Lung (tissue), 12 donors: ENCODE results near the gene ERBB3. TPM values are rescaled to one million over a fixed set of nuclear protein-coding genes. Genes with fewer than 3 reads are reported as not detected.

Experiments used
- ATAC-seq: fragments of 200-7000 bp; cut with Tn5 transposase; one replicate; pipeline ENCODE4 v1.9.1; 2020; ENCODE audit warnings: moderate number of reproducible peaks; ENCODE audit not compliant: insufficient read depth, low FRiP score
- DNase-seq, 3 donors: peaks; one replicate each; pipeline ENCODE4 v3.0.0-alpha.2; 2013 to 2017
- H3K27ac ChIP-seq, 2 donors: one replicate each; pipeline ENCODE4 v1.5.1; 2013; ENCODE audit warnings: mild to moderate bottlenecking in 2 of 2, moderate library complexity in 2 of 2, control low read depth in 1 of 2, inconsistent platforms in 1 of 2, low read depth in 1 of 2, low read length in 1 of 2
- H3K27me3 ChIP-seq, 3 donors: one replicate each; pipeline ENCODE4 v1.5.1; 2013; ENCODE audit warnings: low read length in 2 of 3; ENCODE audit not compliant: control insufficient read depth in 3 of 3, insufficient read depth in 3 of 3
- H3K36me3 ChIP-seq, 4 donors: one replicate each; pipeline ENCODE4 v1.5.1; 2013; ENCODE audit warnings: low read length in 4 of 4, mild to moderate bottlenecking in 1 of 4, moderate library complexity in 1 of 4; ENCODE audit not compliant: control insufficient read depth in 4 of 4, insufficient read depth in 4 of 4
- H3K4me1 ChIP-seq, 5 donors: one replicate each; pipeline ENCODE4 v1.5.1; 2013; ENCODE audit warnings: low read length in 5 of 5, mild to moderate bottlenecking in 2 of 5, moderate library complexity in 1 of 5; ENCODE audit not compliant: control insufficient read depth in 5 of 5, insufficient read depth in 5 of 5
- H3K4me3 ChIP-seq: one replicate; pipeline ENCODE4 v1.5.1; 2013; ENCODE audit warnings: mild to moderate bottlenecking, control low read depth, moderate library complexity
- H3K9ac ChIP-seq, 2 donors: one replicate each; pipeline ENCODE4 v1.5.1; 2013; ENCODE audit warnings: low read length in 2 of 2, control low read depth in 1 of 2; ENCODE audit not compliant: insufficient read depth in 1 of 2
- H3K9me3 ChIP-seq, 4 donors: one replicate each; pipeline ENCODE4 v1.5.1; 2013; ENCODE audit warnings: low read length in 3 of 4, mild to moderate bottlenecking in 1 of 4, moderate library complexity in 1 of 4; ENCODE audit not compliant: control insufficient read depth in 4 of 4, insufficient read depth in 3 of 4
- CTCF ChIP-seq: IDR thresholded peaks from 2 replicates; pipeline ENCODE4 v1.5.1; 2012; ENCODE audit warnings: mild to moderate bottlenecking; ENCODE audit errors: control extremely low read depth, extremely low read depth
- WGBS, 2 donors: extraction: QIAGEN DNeasy Blood & Tissue Kit; methylation state at CpG; one replicate each; pipeline ENCODE4 v1.1.7; 2013; 5-methylcytosine and 5-hydroxymethylcytosine counted together
- polyA plus RNA-seq, 2 donors: library from polyadenylated mRNA; stranded (reverse); fragments of 200-250 nt; gene quantifications; one replicate each; pipeline ENCODE4 v1.2.1, GENCODE V29; 2013
- total RNA-seq, 2 donors: library from RNA; depleted of rRNA in 1 of 2; stranded (reverse); fragments of >200 nt in 1 of 2; gene quantifications; one replicate each; pipeline ENCODE4 v1.2.1, GENCODE V29; 2014 to 2021
- donor health status: control.
- donor health status: control.
- donor health status: Bipolar disorder and iron deficiency.
- donor health status: healthy.
- donor health status: DM: yes; HTN: yes; CAD: no.

The ERBB3 gene
- total and polyA plus RNA-seq, 4 donors: 31.4 to 191 (median 60.1) TPM

- peak overlapping the region; percentile 17 to 26 for H3K27ac ChIP-seq
- 74 to 84% methylated on average over 19 of the region's 19 CpGs for WGBS, 2 donors
- DNase-seq (no peak), ATAC-seq (no peak)
- H3K36me3 ChIP-seq: peaks cover 27 to 51% (median 47%) of the 10 kb centered on the region in 4 donors
- TF ChIP-seq CTCF: no peak
- no peak overlapping the region for H3K4me3 ChIP-seq
- H3K9ac ChIP-seq: no peak overlapping the region
- H3K27me3 ChIP-seq: no peaks in the 10 kb centered on the region
- H3K4me1 ChIP-seq: peaks cover 0 to 10% (median 3%) of the 10 kb centered on the region in 5 donors
- H3K9me3 ChIP-seq: no peaks in the 10 kb centered on the region
Observed at GRCh38 chr12:56141946-56142784, 62.2 kb downstream of the ERBB3 start.

DNA sequence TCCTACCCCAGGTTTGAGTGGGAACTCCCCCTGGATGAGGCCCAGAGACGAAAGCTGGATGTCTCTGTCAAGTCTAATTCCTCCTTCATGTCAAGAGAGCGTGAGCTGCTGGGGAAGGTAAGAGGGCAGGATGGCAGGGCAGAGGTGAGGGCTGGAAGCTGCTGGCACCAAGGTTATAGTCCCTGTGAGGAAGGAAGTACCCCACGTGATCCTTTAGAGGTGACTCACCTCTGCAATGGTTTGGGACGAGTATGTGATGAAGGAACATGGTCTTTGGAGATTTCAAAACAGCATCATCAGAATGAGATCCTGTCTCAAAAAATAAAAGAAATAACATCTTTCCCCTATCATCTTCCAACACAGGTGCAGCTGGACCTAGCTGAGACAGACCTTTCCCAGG lies 63.3 kb downstream of the ERBB3 start:
- no peak for TF ChIP-seq CTCF
- H3K27me3 ChIP-seq: no peaks in the 10 kb centered on the region
- H3K27ac ChIP-seq: peak overlapping the region; percentile 17 to 47
- ATAC-seq (no peak), DNase-seq (no peak)
- 48 to 58% methylated on average over 4 of the region's 4 CpGs for WGBS, 2 donors
- no peaks in the 10 kb centered on the region for H3K9me3 ChIP-seq
- peaks cover 20 to 42% (median 40%) of the 10 kb centered on the region in 4 donors for H3K36me3 ChIP-seq
- H3K4me1 ChIP-seq: peaks cover 0 to 15% (median 5%) of the 10 kb centered on the region in 5 donors
- H3K9ac ChIP-seq: no peak overlapping the region
- no peak overlapping the region for H3K4me3 ChIP-seq

DNA sequence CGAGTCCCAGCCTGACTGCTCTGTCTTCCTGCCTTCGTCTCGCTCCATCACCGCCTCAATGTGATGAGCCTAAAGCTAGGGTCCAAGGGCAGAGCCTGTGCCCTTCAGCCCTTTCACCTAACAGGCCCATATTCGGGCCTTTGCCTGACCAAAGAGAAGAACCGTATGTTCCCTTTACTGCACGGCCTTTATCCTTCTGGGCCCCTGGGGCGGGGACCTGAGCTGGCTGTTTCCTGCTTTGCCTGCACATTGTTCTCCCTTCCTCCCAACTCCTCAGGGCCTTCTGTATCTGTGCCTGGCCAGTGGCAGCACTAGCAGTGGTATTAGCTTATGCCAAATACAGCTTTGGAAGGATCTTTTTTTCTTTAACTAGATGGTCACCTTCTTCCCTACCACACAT lies 63.9 kb downstream of the ERBB3 start:
- peak overlapping the region; percentile 72 to 74 for H3K27ac ChIP-seq
- H3K9me3 ChIP-seq: no peaks in the 10 kb centered on the region
- 61 to 66% methylated on average over 8 of the region's 8 CpGs for WGBS, 2 donors
- no peak for TF ChIP-seq CTCF
- ATAC-seq (no peak), DNase-seq (no peak)
- no peak overlapping the region for H3K9ac ChIP-seq
- no peaks in the 10 kb centered on the region for H3K27me3 ChIP-seq
- H3K4me1 ChIP-seq: peaks cover 0 to 15% (median 5%) of the 10 kb centered on the region in 5 donors
- peaks cover 17 to 37% (median 34%) of the 10 kb centered on the region in 4 donors for H3K36me3 ChIP-seq
- no peak overlapping the region for H3K4me3 ChIP-seq
